GM23248 (cell line): ENCODE data around the gene ADAMTS15. TPM values are rescaled to one million over a fixed set of nuclear protein-coding genes. Genes with fewer than 3 reads are reported as not detected.

Source experiments
- DNase-seq: peaks from one replicate; pipeline ENCODE4 v3.0.0-alpha.2; 2015
- H2AFZ ChIP-seq: fragments of 200-600 bp; sonication (generic); 2 replicates; pipeline ENCODE4 v1.6.1; 2016; ENCODE audit warnings: antibody characterized with exemption
- H3F3A ChIP-seq: fragments of 200-600 bp; sonication (generic); 2 replicates; pipeline ENCODE4 v1.6.1; 2016; ENCODE audit warnings: mild to moderate bottlenecking, antibody characterized with exemption, mixed run types; ENCODE audit not compliant: insufficient read depth
- H3K27ac ChIP-seq: fragments of 200-600 bp; sonication (generic); 2 replicates; pipeline ENCODE4 v1.5.1; 2016; ENCODE audit warnings: mild to moderate bottlenecking
- H3K27me3 ChIP-seq: fragments of 200-600 bp; sonication (generic); replicated peaks from 2 replicates; pipeline ENCODE4 v1.6.1; 2016; ENCODE audit warnings: mild to moderate bottlenecking; ENCODE audit not compliant: insufficient read depth
- H3K36me3 ChIP-seq: fragments of 200-600 bp; sonication (generic); 2 replicates; pipeline ENCODE4 v1.6.1; 2016; ENCODE audit warnings: low read depth, mild to moderate bottlenecking
- H3K4me1 ChIP-seq: fragments of 200-600 bp; sonication (generic); 2 replicates; pipeline ENCODE4 v1.6.1; 2016; ENCODE audit warnings: mild to moderate bottlenecking; ENCODE audit not compliant: insufficient read depth
- H3K4me2 ChIP-seq: fragments of 200-600 bp; sonication (generic); one replicate; pipeline ENCODE4 v1.6.1; 2016; ENCODE audit warnings: mild to moderate bottlenecking; ENCODE audit not compliant: unreplicated experiment
- H3K4me3 ChIP-seq: fragments of 200-600 bp; sonication (generic); 2 replicates; pipeline ENCODE4 v1.5.1; 2016; ENCODE audit warnings: mild to moderate bottlenecking
- H3K79me2 ChIP-seq: fragments of 200-600 bp; sonication (generic); 2 replicates; pipeline ENCODE4 v1.6.1; 2016; ENCODE audit warnings: mild to moderate bottlenecking; ENCODE audit not compliant: insufficient read depth
- H3K9ac ChIP-seq: fragments of 200-600 bp; sonication (generic); 2 replicates; pipeline ENCODE4 v1.6.1; 2016; ENCODE audit warnings: mild to moderate bottlenecking
- H3K9me2 ChIP-seq: fragments of 200-600 bp; sonication (generic); 2 replicates; pipeline ENCODE4 v1.6.1; 2016; ENCODE audit warnings: mixed run types, mild to moderate bottlenecking, moderate library complexity; ENCODE audit not compliant: insufficient read depth
- H3K9me3 ChIP-seq: fragments of 200-600 bp; sonication (generic); one replicate; pipeline ENCODE4 v1.6.1; 2017; ENCODE audit warnings: low read depth
- H4K20me1 ChIP-seq: fragments of 200-600 bp; sonication (generic); 2 replicates; pipeline ENCODE4 v1.6.0; 2016; ENCODE audit not compliant: insufficient read depth
- EZH2 ChIP-seq: fragments of 200-600 bp; sonication (generic); IDR thresholded peaks from 2 replicates; pipeline ENCODE4 v1.6.1; 2018; ENCODE audit warnings: antibody characterized with exemption, mild to moderate bottlenecking; ENCODE audit not compliant: insufficient read depth, poor library complexity, severe bottlenecking
- EZH2phosphoT487 ChIP-seq: fragments of 200-600 bp; sonication (generic); IDR thresholded peaks from 2 replicates; pipeline ENCODE4 v1.6.1; 2018; ENCODE audit warnings: antibody characterized with exemption, moderate library complexity, mild to moderate bottlenecking, low read depth; ENCODE audit not compliant: insufficient read depth
- WGBS, 2 experiments: methylation state at CpG; one replicate each; pipeline ENCODE4 v1.1.6; 2015 to 2017; ENCODE audit warnings: low lambda C conversion rate in 2 of 2, low coverage in 1 of 2; ENCODE audit errors: missing lambda C conversion rate in 2 of 2; 5-methylcytosine and 5-hydroxymethylcytosine counted together
- in situ Hi-C: fragments of 300-500 bp; cut with MboI; formaldehyde crosslinking; loops from 2 replicates; pipeline ENCODE4 v1.15.0; 2020
- polyA plus RNA-seq: library from polyadenylated mRNA; unstranded; fragments of >200 nt; fragmentation: Nextera tagmentation; extraction: Ambion mirVana; gene quantifications from 2 replicates; pipeline ENCODE4 v1.2.1, GENCODE V29; 2016
- total RNA-seq: library from RNA; depleted of rRNA; stranded (reverse); fragments of >200 nt; shearing (Covaris generic); gene quantifications from 2 replicates; pipeline ENCODE4 v1.2.3, GENCODE V29; 2014

The ADAMTS15 gene
- total and polyA plus RNA-seq, 2 experiments from 2014 or later: 0.09 to 0.97 TPM

DNA sequence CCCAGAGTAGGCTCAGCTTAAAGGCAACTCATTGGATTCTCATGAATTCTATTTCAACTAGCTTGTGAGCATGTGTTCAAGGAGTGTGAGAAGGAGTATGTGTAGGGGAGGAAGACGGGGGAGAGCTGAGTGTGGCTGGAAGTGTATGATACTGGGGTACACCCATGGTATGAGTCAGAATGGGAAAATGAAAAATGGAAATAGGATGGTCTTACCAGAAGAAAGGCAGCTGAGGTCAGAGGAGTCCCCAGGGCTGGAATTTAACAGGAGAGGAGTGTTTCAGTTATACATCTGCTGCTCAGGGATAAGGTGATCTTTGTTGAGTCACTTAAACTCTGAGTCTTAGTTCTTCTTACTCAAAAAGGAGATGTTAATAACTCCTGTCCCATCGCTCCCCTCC lies 6.7 kb upstream of the ADAMTS15 start:
- H3K4me1 ChIP-seq: peaks cover 18% of the 10 kb centered on the region
- peak; percentile 22 for DNase-seq
- H3K36me3 ChIP-seq: no peaks in the 10 kb centered on the region
- no peaks in the 10 kb centered on the region for H3K79me2 ChIP-seq
- H3K9me3 ChIP-seq: no peaks in the 10 kb centered on the region
- H3K4me3 ChIP-seq: no peak overlapping the region
- H3F3A ChIP-seq: peaks cover 28% of the 10 kb centered on the region
- no peaks in the 10 kb centered on the region for H3K27me3 ChIP-seq
- H3K9ac ChIP-seq: no peak overlapping the region
- H3K27ac ChIP-seq: no peak overlapping the region
- in situ Hi-C loops: loop anchor here (10.0 kb wide), 1 partner anchor 393 kb away; no protein-coding TSS in a partner anchor
- H3K9me2 ChIP-seq: no peaks in the 10 kb centered on the region
- no peaks in the 10 kb centered on the region for H4K20me1 ChIP-seq
- 80% methylated on average over 2 of the region's 2 CpGs for WGBS, 2 experiments
- H3K4me2 ChIP-seq: no peak overlapping the region
- H2AFZ ChIP-seq: no peak overlapping the region
- no peak for TF ChIP-seq EZH2phosphoT487
- TF ChIP-seq EZH2: no peak

DNA sequence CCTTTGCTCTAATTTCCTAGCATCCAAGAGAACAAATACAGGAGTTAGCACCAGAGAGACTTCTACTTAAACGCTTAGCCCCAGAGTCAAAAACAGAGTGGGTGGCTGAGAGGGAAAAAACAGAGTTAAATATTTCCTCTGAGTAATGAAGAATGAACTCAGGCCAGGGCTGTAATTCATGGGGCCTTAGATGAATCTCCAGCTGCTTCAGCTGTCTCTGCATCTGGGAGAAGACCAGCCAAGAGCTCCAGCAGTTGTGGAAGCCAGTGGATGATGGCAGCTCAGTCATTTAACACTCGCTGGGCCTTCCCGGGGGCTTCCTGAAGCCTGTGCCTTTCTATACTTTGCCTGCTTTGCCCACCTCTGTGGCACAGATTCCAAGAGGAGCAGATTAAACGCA lies 5.7 kb upstream of the ADAMTS15 start:
- in situ Hi-C loops: loop anchor here (10.0 kb wide), 1 partner anchor 392 kb away; no protein-coding TSS in a partner anchor
- 3 to 4% methylated on average over 4 of the region's 4 CpGs for WGBS, 2 experiments
- no peaks in the 10 kb centered on the region for H3K9me3 ChIP-seq
- H3F3A ChIP-seq: peaks cover 28% of the 10 kb centered on the region
- TF ChIP-seq EZH2phosphoT487 (no peak), EZH2 (no peak)
- H3K9ac ChIP-seq: no peak overlapping the region
- peak; percentile 83 for DNase-seq
- H3K79me2 ChIP-seq: no peaks in the 10 kb centered on the region
- no peak overlapping the region for H3K4me3 ChIP-seq
- no peaks in the 10 kb centered on the region for H3K9me2 ChIP-seq
- H3K36me3 ChIP-seq: no peaks in the 10 kb centered on the region
- H3K27me3 ChIP-seq: no peaks in the 10 kb centered on the region
- peak overlapping the region; percentile 61 for H3K4me2 ChIP-seq
- peak overlapping the region; percentile 41 for H3K27ac ChIP-seq
- H2AFZ ChIP-seq: no peak overlapping the region
- no peaks in the 10 kb centered on the region for H4K20me1 ChIP-seq
- peaks cover 18% of the 10 kb centered on the region for H3K4me1 ChIP-seq

DNA sequence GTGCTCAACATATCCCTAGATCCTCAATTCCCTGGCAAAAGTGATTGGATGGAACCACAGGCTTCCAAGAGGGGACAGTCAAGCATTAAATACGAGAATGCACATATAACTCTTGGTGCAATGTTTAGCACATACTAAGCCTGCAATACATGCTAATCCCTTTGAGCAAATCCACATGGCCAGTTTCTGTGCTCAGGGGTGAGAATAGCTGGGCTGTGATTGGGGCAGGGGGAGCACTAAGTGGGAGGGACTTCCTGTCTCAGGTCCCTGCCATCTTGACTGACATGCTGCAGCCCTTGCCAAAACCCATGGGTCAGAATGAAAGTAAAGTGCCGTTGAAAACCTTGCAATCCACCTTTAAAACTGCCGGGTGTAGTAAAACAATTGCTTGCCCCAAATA lies 2.7 kb upstream of the ADAMTS15 start:
- in situ Hi-C loops: loop anchor here (10.0 kb wide), 1 partner anchor 389 kb away; no protein-coding TSS in a partner anchor
- no peaks in the 10 kb centered on the region for H4K20me1 ChIP-seq
- WGBS, 2 experiments: 96 to 98% methylated on average over 3 of the region's 3 CpGs
- H3K27me3 ChIP-seq: no peaks in the 10 kb centered on the region
- TF ChIP-seq EZH2phosphoT487: no peak
- no peak for TF ChIP-seq EZH2
- peaks cover 28% of the 10 kb centered on the region for H3F3A ChIP-seq
- no peak overlapping the region for H3K9ac ChIP-seq
- peaks cover 18% of the 10 kb centered on the region for H3K4me1 ChIP-seq
- H3K4me3 ChIP-seq: no peak overlapping the region
- H3K79me2 ChIP-seq: no peaks in the 10 kb centered on the region
- no peaks in the 10 kb centered on the region for H3K36me3 ChIP-seq
- DNase-seq: no peak
- H3K27ac ChIP-seq: no peak overlapping the region
- no peak overlapping the region for H2AFZ ChIP-seq
- no peaks in the 10 kb centered on the region for H3K9me2 ChIP-seq
- no peaks in the 10 kb centered on the region for H3K9me3 ChIP-seq
- no peak overlapping the region for H3K4me2 ChIP-seq

DNA sequence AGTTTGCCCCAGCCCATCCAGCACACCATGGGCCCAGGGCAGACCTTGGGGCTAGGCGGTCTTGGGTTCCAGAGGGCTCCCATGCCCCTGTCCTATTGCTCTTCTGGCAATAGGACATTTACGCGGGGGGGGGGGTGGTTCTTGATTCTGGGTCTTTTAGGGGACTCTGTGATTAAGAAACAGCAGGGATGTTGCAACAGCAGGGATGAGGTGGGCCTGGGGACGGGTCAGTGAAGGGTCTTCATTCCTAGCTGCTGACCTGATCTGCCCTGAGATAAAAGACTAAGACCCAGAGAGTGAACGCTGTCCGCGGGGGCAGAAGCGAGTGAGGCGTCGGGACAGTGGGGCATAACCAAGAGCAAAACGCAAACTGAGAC lies 418 bp upstream of the ADAMTS15 start:
- Histone ChIP-seq H3K79me2 (no peaks in the 10 kb centered on the region), H3K4me1 (peaks cover 10% of the 10 kb centered on the region), H3F3A (peaks cover 17% of the 10 kb centered on the region), H3K36me3 (no peaks in the 10 kb centered on the region), H3K9me3 (no peaks in the 10 kb centered on the region), H4K20me1 (no peaks in the 10 kb centered on the region), H3K27me3 (no peaks in the 10 kb centered on the region), H3K4me3 (peak overlapping the region; percentile 82), H3K9me2 (no peaks in the 10 kb centered on the region), H2AFZ (peak overlapping the region; percentile 88), H3K27ac (no peak overlapping the region), H3K9ac (peak overlapping the region; percentile 31; the same call in 1 of the 2 replicates), H3K4me2 (peak overlapping the region; percentile 89)
- TF ChIP-seq EZH2 (no peak), EZH2phosphoT487 (no peak)
- in situ Hi-C loops: loop anchor here (10.0 kb wide), 1 partner anchor 387 kb away; no protein-coding TSS in a partner anchor
- DNase-seq: no peak
- 13 to 15% methylated on average over 9 to 11 of the region's 11 CpGs for WGBS, 2 experiments
